GM12878 (cell line): ENCODE data around the gene TATDN3. TPM values are rescaled to one million over a fixed set of nuclear protein-coding genes. Genes with fewer than 3 reads are reported as not detected.

Source experiments
- ATAC-seq: fragments of 200-7000 bp; cut with Tn5 transposase; 3 replicates; pipeline ENCODE4 v1.9.1; 2020; ENCODE audit warnings: mild to moderate bottlenecking, moderate library complexity
- BruUV-seq: library from RNA; stranded (reverse); fragments of 400-500 nt; replicated peaks from 2 replicates; lab custom pipeline; 2021; lab: Mats Ljungman, UMichigan
- CTCF ChIA-PET: fragments of 300-600 bp; sonication (Branson Sonifier 250); formaldehyde crosslinking; extraction: SDS; loops from one replicate; lab custom pipeline; 2021; ENCODE audit warnings: inconsistent platforms; lab: Yijun Ruan, JAX
- POLR2A ChIA-PET: fragments of 350-600 bp; formaldehyde crosslinking; extraction: SDS; loops from one replicate; lab custom pipeline; 2021; ENCODE audit warnings: inconsistent platforms; lab: Charles Lee
- RAD21 ChIA-PET: fragments of 300-600 bp; sonication (Branson Sonifier 250); formaldehyde crosslinking; loops from one replicate; lab custom pipeline; 2023; ENCODE audit warnings: antibody characterized with exemption; ENCODE audit not compliant: unreplicated experiment; lab: Charles Lee
- SMC1A ChIA-PET: fragments of 300-600 bp; sonication (Branson Sonifier 250); formaldehyde crosslinking; loops from one replicate; lab custom pipeline; 2023; ENCODE audit not compliant: unreplicated experiment, uncharacterized antibody; lab: Charles Lee
- DNase-seq: peaks from one replicate; pipeline ENCODE4 v3.0.0-alpha.2; 2011; ENCODE audit warnings: low read depth, low spot score
- FAIRE-seq: peaks from 3 replicates; lab custom pipeline; 2011; peaks lifted over from hg19 to GRCh38; lab: Jason Lieb, UNC
- H2AFZ ChIP-seq: 2 replicates; pipeline ENCODE4 v1.6.0; 2011; ENCODE audit warnings: low read depth, low read length, control low read depth; ENCODE audit not compliant: control insufficient read depth
- H3K27ac ChIP-seq: 2 replicates; pipeline ENCODE4 v1.5.1; 2011; ENCODE audit warnings: control low read depth; ENCODE audit not compliant: control insufficient read depth, insufficient read depth
- H3K27me3 ChIP-seq, 2 experiments: replicated peaks in 1 of 2; 2 replicates each; pipeline versions ENCODE4 v1.6.0 to v1.6.1; 2011; ENCODE audit warnings: low read length in 1 of 2; ENCODE audit not compliant: control insufficient read depth in 2 of 2, insufficient read depth in 2 of 2
- H3K36me3 ChIP-seq, 2 experiments: 2 replicates each; pipeline ENCODE4 v1.5.1; 2011; ENCODE audit warnings: low read length in 1 of 2; ENCODE audit not compliant: control insufficient read depth in 2 of 2, insufficient read depth in 2 of 2
- H3K4me1 ChIP-seq: 2 replicates; pipeline ENCODE4 v1.6.1; 2011; ENCODE audit warnings: mild to moderate bottlenecking, low read length, moderate library complexity, mixed read lengths; ENCODE audit not compliant: control insufficient read depth, insufficient read depth
- H3K4me2 ChIP-seq: 2 replicates; pipeline ENCODE4 v1.6.0; 2011; ENCODE audit warnings: control low read depth; ENCODE audit not compliant: control insufficient read depth, insufficient read depth
- H3K4me3 ChIP-seq: fragments of 200-600 bp; sonication (generic); 2 replicates; pipeline ENCODE4 v1.5.1; 2016
- H3K79me2 ChIP-seq: 2 replicates; pipeline ENCODE4 v1.6.0; 2011; ENCODE audit warnings: low read length; ENCODE audit not compliant: control insufficient read depth, insufficient read depth
- H3K9ac ChIP-seq: 2 replicates; pipeline ENCODE4 v1.8.0; 2011; ENCODE audit warnings: low read length, control low read depth, mixed read lengths; ENCODE audit not compliant: control insufficient read depth, insufficient read depth
- H3K9me3 ChIP-seq: replicated peaks from 3 replicates; pipeline ENCODE4 v1.5.1; 2011; ENCODE audit warnings: mild to moderate bottlenecking, low read length; ENCODE audit not compliant: control insufficient read depth, insufficient read depth
- H4K20me1 ChIP-seq: 2 replicates; pipeline ENCODE4 v1.6.0; 2011; ENCODE audit not compliant: control insufficient read depth, insufficient read depth
- CREB1 ChIP-seq: IDR thresholded peaks from 2 replicates; pipeline ENCODE4 v1.6.1; 2012; ENCODE audit warnings: low read depth, mild to moderate bottlenecking, inconsistent platforms
- CREM ChIP-seq: IDR thresholded peaks from 2 replicates; pipeline ENCODE4 v1.6.1; 2014; ENCODE audit warnings: antibody characterized with exemption, low read depth
- FOXM1 ChIP-seq: IDR thresholded peaks from 2 replicates; pipeline ENCODE4 v1.6.1; 2012; ENCODE audit warnings: low read depth, mild to moderate bottlenecking, inconsistent platforms, low read length, moderate library complexity
- GATAD2B ChIP-seq: fragments of 450-650 bp; conservative IDR thresholded peaks from 2 replicates; pipeline ENCODE4 v1.6.1; 2017; ENCODE audit warnings: low read depth, mild to moderate bottlenecking, moderate library complexity
- HDAC2 ChIP-seq: fragments of 200-600 bp; sonication (generic); IDR thresholded peaks from 2 replicates; pipeline ENCODE4 v1.6.1; 2017
- HDGF ChIP-seq: fragments of 450-650 bp; IDR thresholded peaks from 2 replicates; pipeline ENCODE4 v1.6.1; 2016; ENCODE audit warnings: antibody characterized with exemption
- IKZF2 ChIP-seq, 2 experiments: fragments of 450-650 bp; IDR thresholded peaks; 2 replicates each; pipeline ENCODE4 v1.6.1; 2017; ENCODE audit warnings: mild to moderate bottlenecking in 2 of 2, moderate library complexity in 2 of 2
- IRF4 ChIP-seq: IDR thresholded peaks from 2 replicates; pipeline ENCODE4 v1.6.1; 2011; ENCODE audit warnings: low read depth, low read length
- NBN ChIP-seq: fragments of 450-650 bp; IDR thresholded peaks from 2 replicates; pipeline ENCODE4 v1.6.1; 2016
- PAX5 ChIP-seq: IDR thresholded peaks from 2 replicates; pipeline ENCODE4 v1.6.1; 2011; ENCODE audit warnings: low read depth, low read length, borderline replicate concordance
- POLR2A ChIP-seq: IDR thresholded peaks from 2 replicates; pipeline ENCODE4 v1.6.1; 2011; ENCODE audit warnings: low read depth, mild to moderate bottlenecking, low read length
- POLR2AphosphoS5 ChIP-seq: IDR thresholded peaks from 2 replicates; pipeline ENCODE4 v1.6.1; 2011; ENCODE audit warnings: mild to moderate bottlenecking, low read length, inconsistent platforms
- RUNX3 ChIP-seq: IDR thresholded peaks from 2 replicates; pipeline ENCODE4 v1.6.1; 2012; ENCODE audit warnings: low read length, inconsistent platforms
- SP1 ChIP-seq: IDR thresholded peaks from one replicate; pipeline ENCODE4 v1.6.1; 2011; ENCODE audit warnings: low read depth, low read length
- TAF1 ChIP-seq: IDR thresholded peaks from 2 replicates; pipeline ENCODE4 v1.6.1; 2011; ENCODE audit warnings: mild to moderate bottlenecking, low read depth, low read length, borderline replicate concordance
- ZBED1 ChIP-seq: IDR thresholded peaks from 2 replicates; pipeline ENCODE4 v1.6.1; 2016; ENCODE audit warnings: borderline replicate concordance
- WGBS: methylation state at CpG from one replicate; pipeline ENCODE4 v1.1.6; 2016; ENCODE audit warnings: low lambda C conversion rate; ENCODE audit not compliant: insufficient replicate concordance, insufficient coverage; ENCODE audit errors: missing lambda C conversion rate; 5-methylcytosine and 5-hydroxymethylcytosine counted together
- in situ Hi-C: fragments of 300-500 bp; cut with MboI; formaldehyde crosslinking; loops from 9 replicates; pipeline ENCODE4 v1.14.3; 2018; ENCODE audit warnings: mixed read lengths
- intact Hi-C: fragments of 100-400 bp; cut with micrococcal nuclease; formaldehyde crosslinking; loops from one replicate; pipeline ENCODE4 v1.14.2; 2022; ENCODE audit not compliant: unreplicated experiment
- polyA plus RNA-seq, 11 experiments: library from polyadenylated mRNA; depleted of rRNA in 4 of 11; unstranded in 6 of 11; stranded (reverse) in 5 of 11; fragments of >200 nt; fragmentation: Nextera tagmentation in 4 of 11; fragmentation: Illumina TruSeq in 1 of 11; extraction: Ambion mirVana in 4 of 11; extraction: Trizol in 1 of 11; gene quantifications; 1 replicate in 1 of 11; 2 replicates in 10 of 11; pipeline versions ENCODE4 v1.2.1 to v1.2.3, GENCODE V29; 2011 to 2016; ENCODE audit warnings: inconsistent platforms in 2 of 11, missing spikeins in 2 of 11, low read depth in 1 of 11
- total RNA-seq, 4 experiments: library from RNA; depleted of rRNA in 3 of 4; stranded (reverse); fragments of >200 nt in 3 of 4; fragmentation: Illumina TruSeq in 1 of 4; extraction: Trizol in 1 of 4; gene quantifications; 2 replicates each; pipeline versions ENCODE4 v1.2.1 to v1.2.3, GENCODE V29; 2013 to 2021
- TF ChIP-seq, protein P1 (sequence below): IDR thresholded peaks from 2 replicates; pipeline ENCODE4 v1.6.1; 2011; ENCODE audit warnings: mild to moderate bottlenecking, low read depth, low read length, moderate library complexity; ENCODE audit not compliant: insufficient replicate concordance
- TF ChIP-seq, protein P2 (sequence below): fragments of 450-650 bp; IDR thresholded peaks from 2 replicates; pipeline ENCODE4 v1.6.1; 2016; ENCODE audit warnings: mild to moderate bottlenecking
- TF ChIP-seq, protein P3 (sequence below): fragments of 450-650 bp; IDR thresholded peaks from 2 replicates; pipeline ENCODE4 v1.6.1; 2017; ENCODE audit warnings: mild to moderate bottlenecking
- TF ChIP-seq, protein P4 (sequence below): fragments of 450-650 bp; IDR thresholded peaks from 2 replicates; pipeline ENCODE4 v1.6.1; 2017; ENCODE audit warnings: low read depth, mild to moderate bottlenecking, moderate library complexity

Gene TATDN3
- total and polyA plus RNA-seq, 10 of the 15 experiments (the other 5 are each of a cell fraction or from before 2014, with no cell fraction given): 15.5 to 40.0 (median 22.7) TPM

DNA sequence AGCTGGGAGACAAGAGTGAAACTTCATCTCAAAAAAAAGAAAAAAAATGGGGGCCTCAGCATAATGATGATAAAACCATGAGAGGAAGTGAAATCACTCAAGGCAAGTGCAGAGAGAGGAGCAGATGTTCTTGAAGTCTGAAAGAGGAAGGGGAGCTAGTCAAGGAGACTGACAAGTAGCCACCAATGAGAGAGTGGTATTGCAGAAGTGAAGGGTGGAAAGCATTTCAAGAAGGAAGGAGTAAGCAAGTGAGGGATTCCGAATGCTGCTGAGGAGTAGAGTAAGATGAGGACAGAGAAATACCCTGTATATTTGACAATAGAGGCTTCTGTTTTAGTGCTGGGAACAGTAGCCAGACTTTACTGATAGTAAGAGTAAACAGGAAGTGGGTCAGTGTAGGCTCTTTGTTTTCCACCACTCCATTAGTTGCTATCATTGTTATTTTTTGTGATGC is 2.9 kb downstream of the TATDN3 start:
- Histone ChIP-seq H3K79me2 (peaks cover 32% of the 10 kb centered on the region), H3K27ac (peak overlapping the region; percentile 93), H3K4me3 (peak overlapping the region; percentile 55), H2AFZ (peak overlapping the region; percentile 91), H3K9ac (peak overlapping the region; percentile 42), H3K4me2 (peak overlapping the region; percentile 84), H3K4me1 (peaks cover 14% of the 10 kb centered on the region), H4K20me1 (no peaks in the 10 kb centered on the region), H3K27me3 (no peaks in the 10 kb centered on the region), H3K9me3 (no peaks in the 10 kb centered on the region; the same call in 2 of the 3 replicates), H3K36me3 (peaks cover 0 to 12% of the 10 kb centered on the region in 2 experiments; a peak in 1 of 4 replicates)
- ChIA-PET RAD21 (interaction anchor here (0.7 to 1.7 kb wide), 7 partner anchors 9 to 276 kb away, joined by 3 to 4 read pairs (median 3); no protein-coding TSS in a partner anchor), CTCF (interaction anchor here (0.6 to 2.2 kb wide), 13 partner anchors 10 to 200 kb away, joined by 3 to 8 read pairs (median 4); no protein-coding TSS in a partner anchor), SMC1A (interaction anchor here (0.9 to 3.0 kb wide), 19 partner anchors 9 to 723 kb away, joined by 3 to 20 read pairs (median 5); no protein-coding TSS in a partner anchor), POLR2A (interaction anchor here (0.5 to 1.0 kb wide), 4 partner anchors 11 to 186 kb away, joined by 3 to 5 read pairs (median 4); partner anchors contain the start of gene ATF3)
- in situ Hi-C loops: no loop called here
- BruUV-seq: no TSS peak
- WGBS: 6% methylated on average over 1 of the region's 1 CpG
- FAIRE-seq: peak; percentile 92
- intact Hi-C loops: loop anchor here (2.0 kb wide), 2 partner anchors 64 to 160 kb away; partner anchors contain the start of gene FLVCR1
- DNase-seq: peak; percentile 90
- ATAC-seq: peak; percentile 85
- TF ChIP-seq, protein P1, sequence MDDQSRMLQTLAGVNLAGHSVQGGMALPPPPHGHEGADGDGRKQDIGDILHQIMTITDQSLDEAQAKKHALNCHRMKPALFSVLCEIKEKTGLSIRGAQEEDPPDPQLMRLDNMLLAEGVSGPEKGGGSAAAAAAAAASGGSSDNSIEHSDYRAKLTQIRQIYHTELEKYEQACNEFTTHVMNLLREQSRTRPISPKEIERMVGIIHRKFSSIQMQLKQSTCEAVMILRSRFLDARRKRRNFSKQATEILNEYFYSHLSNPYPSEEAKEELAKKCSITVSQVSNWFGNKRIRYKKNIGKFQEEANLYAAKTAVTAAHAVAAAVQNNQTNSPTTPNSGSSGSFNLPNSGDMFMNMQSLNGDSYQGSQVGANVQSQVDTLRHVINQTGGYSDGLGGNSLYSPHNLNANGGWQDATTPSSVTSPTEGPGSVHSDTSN: peak; percentile 27
- TF ChIP-seq SP1 (peak; percentile 19), HDAC2 (no peak), CREB1 (peak; percentile 67), TAF1 (0 out of 2 replicates have a peak, but pooled peaks have one; percentile 14), POLR2AphosphoS5 (0 out of 2 replicates have a peak, but pooled peaks have one; percentile 46), ZBED1 (0 out of 2 replicates have a peak, but pooled peaks have one; percentile 56), POLR2A (peak; percentile 58; the same call in 1 of the 2 replicates), PAX5 (0 out of 2 replicates have a peak, but pooled peaks have one; percentile 40), IKZF2 (IDR thresholded peaks at IDR 0.05) (peak; percentile 44 to 61), IRF4 (peak; percentile 60; the same call in 1 of the 2 replicates), FOXM1 (peak; percentile 55), HDGF (peak; percentile 53; the same call in 1 of the 2 replicates), CREM (peak; percentile 59; the same call in 1 of the 2 replicates), NBN (peak; percentile 87), RUNX3 (peak; percentile 44; the same call in 1 of the 2 replicates), GATAD2B (no peak)
- TF ChIP-seq, protein P2, sequence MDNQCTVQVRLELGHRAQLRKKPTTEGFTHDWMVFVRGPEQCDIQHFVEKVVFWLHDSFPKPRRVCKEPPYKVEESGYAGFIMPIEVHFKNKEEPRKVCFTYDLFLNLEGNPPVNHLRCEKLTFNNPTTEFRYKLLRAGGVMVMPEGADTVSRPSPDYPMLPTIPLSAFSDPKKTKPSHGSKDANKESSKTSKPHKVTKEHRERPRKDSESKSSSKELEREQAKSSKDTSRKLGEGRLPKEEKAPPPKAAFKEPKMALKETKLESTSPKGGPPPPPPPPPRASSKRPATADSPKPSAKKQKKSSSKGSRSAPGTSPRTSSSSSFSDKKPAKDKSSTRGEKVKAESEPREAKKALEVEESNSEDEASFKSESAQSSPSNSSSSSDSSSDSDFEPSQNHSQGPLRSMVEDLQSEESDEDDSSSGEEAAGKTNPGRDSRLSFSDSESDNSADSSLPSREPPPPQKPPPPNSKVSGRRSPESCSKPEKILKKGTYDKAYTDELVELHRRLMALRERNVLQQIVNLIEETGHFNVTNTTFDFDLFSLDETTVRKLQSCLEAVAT: peak; percentile 69; the same call in 1 of the 2 replicates
- TF ChIP-seq, protein P3, sequence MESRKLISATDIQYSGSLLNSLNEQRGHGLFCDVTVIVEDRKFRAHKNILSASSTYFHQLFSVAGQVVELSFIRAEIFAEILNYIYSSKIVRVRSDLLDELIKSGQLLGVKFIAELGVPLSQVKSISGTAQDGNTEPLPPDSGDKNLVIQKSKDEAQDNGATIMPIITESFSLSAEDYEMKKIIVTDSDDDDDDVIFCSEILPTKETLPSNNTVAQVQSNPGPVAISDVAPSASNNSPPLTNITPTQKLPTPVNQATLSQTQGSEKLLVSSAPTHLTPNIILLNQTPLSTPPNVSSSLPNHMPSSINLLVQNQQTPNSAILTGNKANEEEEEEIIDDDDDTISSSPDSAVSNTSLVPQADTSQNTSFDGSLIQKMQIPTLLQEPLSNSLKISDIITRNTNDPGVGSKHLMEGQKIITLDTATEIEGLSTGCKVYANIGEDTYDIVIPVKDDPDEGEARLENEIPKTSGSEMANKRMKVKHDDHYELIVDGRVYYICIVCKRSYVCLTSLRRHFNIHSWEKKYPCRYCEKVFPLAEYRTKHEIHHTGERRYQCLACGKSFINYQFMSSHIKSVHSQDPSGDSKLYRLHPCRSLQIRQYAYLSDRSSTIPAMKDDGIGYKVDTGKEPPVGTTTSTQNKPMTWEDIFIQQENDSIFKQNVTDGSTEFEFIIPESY: no peak
- TF ChIP-seq, protein P4, sequence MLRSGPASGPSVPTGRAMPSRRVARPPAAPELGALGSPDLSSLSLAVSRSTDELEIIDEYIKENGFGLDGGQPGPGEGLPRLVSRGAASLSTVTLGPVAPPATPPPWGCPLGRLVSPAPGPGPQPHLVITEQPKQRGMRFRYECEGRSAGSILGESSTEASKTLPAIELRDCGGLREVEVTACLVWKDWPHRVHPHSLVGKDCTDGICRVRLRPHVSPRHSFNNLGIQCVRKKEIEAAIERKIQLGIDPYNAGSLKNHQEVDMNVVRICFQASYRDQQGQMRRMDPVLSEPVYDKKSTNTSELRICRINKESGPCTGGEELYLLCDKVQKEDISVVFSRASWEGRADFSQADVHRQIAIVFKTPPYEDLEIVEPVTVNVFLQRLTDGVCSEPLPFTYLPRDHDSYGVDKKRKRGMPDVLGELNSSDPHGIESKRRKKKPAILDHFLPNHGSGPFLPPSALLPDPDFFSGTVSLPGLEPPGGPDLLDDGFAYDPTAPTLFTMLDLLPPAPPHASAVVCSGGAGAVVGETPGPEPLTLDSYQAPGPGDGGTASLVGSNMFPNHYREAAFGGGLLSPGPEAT: 0 out of 2 replicates have a peak, but pooled peaks have one; percentile 34
